GM21825 (cell line): Measurements from ENCODE around the gene KCTD2.
"Not testable (repeated sequence)": the region's sequence is repeated elsewhere in the genome, so short reads cannot be mapped to it uniquely, and the experiment has no call there.

Experiments used
- ATAC-seq: cut with Tn5 transposase; IDR thresholded peaks from one replicate; pipeline ENCODE4 v1.9.1; 2021; ENCODE audit warnings: mild to moderate bottlenecking, moderate library complexity; ENCODE audit not compliant: unreplicated experiment

Gene KCTD2

GRCh38 chr17:75049057-75049456 lies 2.0 kb downstream of the KCTD2 start:
- ATAC-seq: no peak

DNA sequence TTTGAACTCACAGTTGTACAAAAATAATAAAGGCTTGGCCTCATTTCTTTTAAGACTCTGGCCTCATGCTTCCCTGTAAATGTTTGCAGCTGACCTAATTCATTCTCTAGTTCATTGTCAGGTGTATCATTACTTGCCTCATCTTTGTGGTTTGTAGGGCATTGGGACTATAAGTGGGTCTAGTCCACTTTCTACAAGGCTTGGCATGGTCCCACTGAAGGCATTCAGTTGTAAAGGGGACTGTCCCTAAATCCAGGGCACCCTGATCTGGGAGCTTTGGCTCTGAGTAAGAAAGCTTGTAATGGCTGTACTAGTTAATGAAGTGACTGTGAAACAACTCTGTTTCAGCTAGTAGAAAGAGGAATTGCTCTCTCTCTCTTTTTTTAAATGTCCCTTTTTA lies 2.7 kb downstream of the KCTD2 start:
- no peak for ATAC-seq

DNA sequence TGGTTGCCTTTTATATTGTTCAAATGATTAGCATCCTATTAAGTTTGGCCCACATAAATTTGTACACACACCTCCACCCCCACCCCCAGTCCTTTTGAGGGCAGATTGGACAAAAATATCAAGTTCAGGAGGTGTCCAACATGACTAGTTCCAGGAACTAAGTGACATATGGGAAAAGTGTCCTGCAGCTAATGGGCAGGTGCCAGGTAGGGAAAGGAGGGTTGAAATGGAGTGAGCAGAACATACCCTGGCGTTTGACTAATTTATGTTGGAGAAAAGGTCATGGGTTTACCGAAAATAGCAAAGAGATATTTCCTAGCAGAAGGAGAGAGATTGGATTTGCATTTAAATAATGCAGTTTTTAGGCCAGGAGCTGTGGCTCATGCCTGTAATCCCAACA lies 4.9 kb downstream of the KCTD2 start:
- no peak for ATAC-seq

DNA sequence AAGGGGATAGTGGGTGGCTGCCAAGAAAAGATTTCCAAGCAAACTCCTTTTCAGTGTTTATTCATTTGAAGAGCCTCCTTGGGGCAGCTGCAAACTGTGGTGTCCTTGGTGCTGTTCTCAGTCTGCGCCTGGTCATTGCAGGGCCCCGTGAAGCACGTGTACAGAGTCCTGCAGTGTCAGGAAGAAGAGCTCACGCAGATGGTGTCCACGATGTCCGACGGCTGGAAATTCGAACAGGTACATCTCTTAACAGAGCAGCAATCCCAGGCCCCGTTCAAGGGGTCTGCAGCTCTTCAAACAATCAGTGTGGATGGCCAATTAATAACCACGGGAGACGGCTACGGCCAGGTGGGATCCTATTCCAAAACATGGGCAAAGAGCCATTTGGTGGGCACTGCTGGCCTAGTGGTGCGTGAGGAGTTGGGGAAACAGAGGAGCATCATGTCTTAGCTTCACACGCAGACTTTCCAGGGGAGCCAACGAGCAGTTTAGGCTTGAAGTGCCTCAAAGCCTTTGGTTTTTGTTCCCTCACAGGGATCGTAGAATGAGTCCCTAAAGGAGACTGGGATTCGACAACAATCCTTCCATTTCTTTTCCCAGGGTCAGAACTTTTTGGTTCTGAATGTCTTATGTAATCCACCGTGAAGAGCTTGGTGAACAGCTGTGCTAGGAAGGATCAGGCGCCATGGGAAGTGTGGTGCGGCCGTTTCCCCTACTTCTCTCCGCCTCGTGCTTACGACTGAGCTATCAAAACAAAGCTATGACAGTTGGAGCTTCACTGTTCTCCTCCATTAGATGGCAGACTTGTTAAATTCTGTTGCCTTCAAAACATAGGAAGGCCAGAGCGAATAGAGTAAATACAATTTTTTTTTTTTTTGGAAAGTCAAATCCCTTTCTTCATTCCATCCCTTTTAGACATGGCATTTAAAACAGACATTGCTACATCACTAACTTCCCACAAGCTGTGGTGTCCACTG lies 12.6 kb downstream of the KCTD2 start:
- no peak for ATAC-seq

DNA sequence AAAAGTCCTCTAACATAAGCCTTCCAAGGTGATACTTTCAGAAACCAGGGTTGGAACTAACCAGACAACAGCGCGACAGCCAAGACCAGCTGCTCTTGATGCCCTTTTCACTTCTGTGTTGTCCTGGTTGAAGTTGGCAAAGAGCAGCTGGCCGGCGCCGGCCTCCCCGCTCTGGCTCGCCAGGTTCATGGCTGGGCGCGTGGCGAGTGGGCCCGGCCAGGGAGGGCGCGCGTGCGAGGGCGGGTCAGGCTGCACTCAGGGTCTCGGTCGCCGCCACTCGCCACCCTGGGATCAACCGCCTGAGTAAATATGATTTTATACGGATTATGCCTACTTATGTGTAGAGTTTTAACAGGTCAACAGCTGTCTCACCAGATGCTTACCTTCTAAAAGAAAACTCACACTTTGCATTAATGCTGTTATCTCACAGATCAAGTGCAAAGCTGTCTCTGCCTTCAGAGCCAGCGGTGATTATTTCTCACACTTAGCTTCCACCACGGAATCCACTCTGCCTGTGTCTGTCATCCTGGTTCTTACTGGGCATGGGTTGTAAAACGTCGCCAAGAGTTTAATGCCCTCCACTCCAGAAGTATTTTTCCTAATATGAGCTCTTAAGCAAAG lies 13.5 kb downstream of the KCTD2 start:
- ATAC-seq: no peak

DNA sequence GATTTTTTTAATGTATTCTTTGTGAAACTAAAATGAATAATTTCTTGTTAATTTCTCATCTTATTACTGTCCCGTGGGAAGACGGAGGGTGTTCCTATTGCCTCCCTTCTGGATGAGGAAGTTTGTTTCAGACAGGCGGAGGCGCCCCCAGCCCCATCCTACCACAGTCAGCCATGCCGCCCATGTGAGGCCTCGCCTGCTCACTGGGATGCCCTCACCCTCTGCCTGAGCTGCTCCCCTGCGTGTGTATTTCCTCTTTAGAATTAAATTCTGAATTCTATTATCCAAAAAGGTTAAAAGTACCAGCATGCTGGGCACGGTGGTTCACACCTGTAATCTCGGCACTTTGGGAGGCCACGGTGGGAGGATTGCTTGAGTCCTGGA lies 14.0 kb downstream of the KCTD2 start:
- no peak for ATAC-seq

DNA sequence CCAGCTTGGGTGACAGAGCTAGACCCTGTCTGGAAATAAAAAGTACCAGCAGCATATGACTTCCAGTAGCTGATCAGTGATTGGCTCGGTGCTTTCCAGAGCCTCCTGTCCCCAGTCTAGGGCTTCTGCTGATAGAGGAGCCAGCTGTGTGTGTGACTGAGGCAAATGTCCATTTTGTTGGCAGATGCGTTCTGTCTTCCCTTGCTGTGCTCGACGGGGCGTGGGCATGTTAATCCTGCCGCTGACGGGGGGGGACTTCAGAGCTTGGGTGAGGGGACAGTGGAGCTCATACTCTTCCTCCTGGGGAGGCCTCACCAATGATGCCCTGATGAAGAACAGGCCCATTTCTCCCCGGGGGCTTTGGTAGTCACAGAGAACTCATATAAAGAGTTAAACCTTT lies 14.6 kb downstream of the KCTD2 start:
- ATAC-seq: no peak

DNA sequence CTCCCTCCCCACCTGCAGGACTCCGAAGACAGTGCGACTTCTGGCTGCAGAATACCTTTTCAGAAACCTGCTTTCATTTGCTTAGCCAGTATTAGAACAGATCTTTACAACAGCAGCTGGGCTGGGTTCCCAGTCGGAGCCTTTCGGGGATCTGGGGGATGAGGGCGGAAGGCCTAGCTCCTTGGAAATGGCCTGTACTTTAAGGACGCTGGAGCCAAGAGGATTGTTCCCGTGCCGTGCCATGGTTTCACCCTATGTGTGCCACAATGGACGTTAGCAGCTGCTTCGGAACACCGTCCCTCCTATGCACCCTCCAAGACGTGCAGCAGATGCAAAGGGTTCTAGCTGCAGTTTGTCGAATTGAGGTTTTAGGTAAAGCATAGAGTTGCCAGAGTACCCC lies 16.2 kb downstream of the KCTD2 start:
- ATAC-seq: no peak

DNA sequence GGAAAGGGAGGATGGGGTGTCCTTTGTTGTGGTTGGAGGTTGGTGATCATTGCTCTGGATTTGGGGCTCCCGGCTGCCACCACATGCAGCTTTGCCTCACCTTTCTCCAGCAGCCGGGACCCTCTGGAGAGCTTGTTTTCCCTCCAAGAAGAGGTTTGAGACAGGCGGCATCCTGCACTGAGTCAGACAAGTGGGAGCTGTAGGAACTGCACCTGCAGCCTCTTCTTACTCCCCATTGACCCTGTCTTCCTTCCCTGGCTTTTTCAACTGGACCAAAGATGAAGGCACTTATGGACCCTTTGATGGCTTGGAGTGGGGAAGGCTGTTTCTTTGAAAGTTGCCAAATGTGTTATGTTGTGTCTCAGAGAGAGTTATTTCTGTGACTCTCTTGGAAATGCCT lies 16.6 kb downstream of the KCTD2 start:
- ATAC-seq: no peak

DNA sequence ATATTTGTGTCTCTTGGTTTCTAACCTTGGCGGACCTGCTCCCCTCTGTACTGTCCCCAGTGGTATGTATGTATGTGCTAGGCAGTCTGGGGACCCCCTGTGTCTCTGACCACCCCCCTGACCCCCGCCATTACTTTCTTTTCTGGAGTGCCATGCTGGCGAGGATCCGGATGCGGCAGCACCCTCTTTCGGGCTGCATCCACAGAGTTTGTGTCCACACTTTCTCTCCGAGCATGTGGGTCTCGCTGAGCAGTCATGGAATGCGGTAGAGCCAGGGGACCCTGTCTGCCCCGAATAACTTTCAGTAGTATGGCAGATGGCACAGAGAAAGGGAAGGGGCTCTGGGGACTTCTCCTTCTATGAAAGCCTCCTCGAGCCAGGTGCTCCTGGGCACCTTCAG lies 17.0 kb downstream of the KCTD2 start:
- ATAC-seq: no peak

DNA sequence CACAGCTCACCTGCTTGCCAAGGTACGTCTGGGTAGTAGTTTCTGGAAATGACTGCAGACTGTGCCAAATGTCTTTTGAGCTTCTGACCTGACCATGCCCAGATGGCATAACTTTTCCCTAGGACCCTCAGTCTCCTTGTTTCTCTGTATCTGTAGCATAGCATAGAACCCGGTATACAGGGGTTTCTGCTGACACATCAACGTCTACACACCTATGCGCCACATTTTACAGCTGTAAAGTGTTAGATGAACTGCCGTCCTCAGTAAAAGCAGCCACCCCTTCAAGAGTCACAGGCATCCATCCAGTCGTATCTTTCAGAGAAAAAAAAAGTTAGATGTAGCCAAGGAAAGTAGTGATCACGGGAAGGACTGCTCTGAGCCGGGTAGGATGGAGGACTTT lies 17.4 kb downstream of the KCTD2 start:
- no peak for ATAC-seq

- ATAC-seq: no peak
Observed at GRCh38 chr17:75064867-75065561, 18.0 kb downstream of the KCTD2 start.

DNA sequence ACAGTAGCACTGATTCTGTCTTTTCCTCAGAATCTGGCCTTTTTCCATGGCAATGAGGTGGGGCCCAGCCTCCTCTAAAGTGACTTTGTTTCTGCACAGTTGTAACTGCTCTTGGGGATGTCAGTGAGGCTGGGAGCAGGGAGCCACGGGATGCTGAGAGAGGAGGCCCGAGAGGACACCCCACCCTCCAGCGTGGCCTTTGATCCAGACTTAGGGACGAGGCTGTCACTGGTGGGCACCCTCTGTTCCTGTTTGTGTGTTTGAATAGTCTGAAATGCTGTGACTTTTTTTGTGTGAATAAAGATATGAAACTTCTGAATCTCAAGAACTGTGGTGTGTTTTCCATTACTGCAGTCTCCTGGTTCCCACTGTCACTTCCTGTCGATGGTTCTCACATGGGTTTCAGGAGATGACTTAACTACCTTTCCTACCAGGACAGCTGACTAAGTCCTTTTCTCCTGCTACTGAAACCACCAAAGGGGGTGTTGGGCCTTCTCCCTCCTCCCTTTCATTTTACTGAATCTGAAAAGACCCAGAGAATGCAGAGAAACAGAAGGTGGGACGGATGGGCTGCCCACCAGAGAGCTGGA lies 18.6 kb downstream of the KCTD2 start:
- ATAC-seq: no peak

DNA sequence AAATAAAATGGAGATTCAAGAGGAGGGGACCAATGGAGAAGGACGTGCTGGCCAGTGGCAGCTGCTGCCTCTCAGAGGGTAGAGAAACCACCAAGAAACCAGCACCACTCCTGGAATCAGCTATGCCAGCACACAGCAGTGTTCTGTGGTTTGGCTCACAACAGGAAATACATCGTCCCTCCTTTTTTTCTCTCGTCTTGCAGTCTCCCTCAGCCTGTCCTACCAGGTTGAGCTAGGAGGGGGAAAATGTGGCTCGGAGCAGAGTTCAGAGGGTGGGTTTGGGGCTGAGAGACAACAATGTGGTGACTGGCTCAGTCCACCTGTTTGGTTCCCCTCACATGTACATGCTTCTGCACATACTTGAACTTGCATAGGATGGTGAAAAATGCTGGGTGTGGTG lies 20.8 kb downstream of the KCTD2 start:
- ATAC-seq: no peak

- ATAC-seq: no peak
Observed at GRCh38 chr17:75068750-75069149, 21.7 kb downstream of the KCTD2 start.

DNA sequence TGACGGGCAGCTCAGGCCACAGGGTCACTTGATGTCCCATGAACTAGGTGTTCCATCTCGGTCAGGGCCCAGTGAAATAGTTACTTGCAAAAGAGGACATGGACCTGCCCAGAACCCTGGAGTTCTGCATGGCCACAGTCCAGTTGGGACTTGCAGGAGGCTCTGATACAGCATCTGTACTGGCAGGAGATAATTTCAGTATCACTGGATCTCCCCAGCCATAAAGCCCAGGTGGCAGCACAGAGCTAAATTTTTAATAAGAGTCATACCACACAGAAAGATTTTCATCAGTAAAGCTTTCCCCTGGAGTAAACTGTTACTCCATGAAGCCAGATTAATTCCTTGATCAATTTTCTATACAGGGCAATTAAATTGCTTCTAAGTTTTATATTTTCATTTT lies 22.8 kb downstream of the KCTD2 start:
- no peak for ATAC-seq

GRCh38 chr17:75071478-75072271 lies 24.6 kb downstream of the KCTD2 start:
- ATAC-seq: not testable (repeated sequence)

DNA sequence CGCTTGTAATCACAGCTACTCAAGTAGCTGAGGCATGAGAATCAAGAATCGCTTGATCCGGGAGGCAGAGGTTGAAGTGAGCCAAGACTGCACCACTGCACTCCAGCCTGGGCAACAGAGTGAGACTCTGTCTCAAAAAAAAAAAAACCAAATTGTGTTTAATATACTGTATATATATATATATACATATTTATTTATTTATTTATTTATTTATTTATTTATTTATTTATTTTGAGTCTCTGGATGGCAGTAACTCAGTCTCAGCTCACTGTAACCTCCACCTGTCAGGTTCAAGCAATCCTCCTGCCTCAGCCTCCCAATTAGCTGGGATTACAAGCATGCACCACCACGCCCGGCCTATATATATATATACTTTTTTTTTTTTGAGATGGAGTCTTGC lies 25.9 kb downstream of the KCTD2 start:
- ATAC-seq: not testable (repeated sequence)

GRCh38 chr17:75073618-75074047 lies 26.6 kb downstream of the KCTD2 start:
- ATAC-seq: no peak

DNA sequence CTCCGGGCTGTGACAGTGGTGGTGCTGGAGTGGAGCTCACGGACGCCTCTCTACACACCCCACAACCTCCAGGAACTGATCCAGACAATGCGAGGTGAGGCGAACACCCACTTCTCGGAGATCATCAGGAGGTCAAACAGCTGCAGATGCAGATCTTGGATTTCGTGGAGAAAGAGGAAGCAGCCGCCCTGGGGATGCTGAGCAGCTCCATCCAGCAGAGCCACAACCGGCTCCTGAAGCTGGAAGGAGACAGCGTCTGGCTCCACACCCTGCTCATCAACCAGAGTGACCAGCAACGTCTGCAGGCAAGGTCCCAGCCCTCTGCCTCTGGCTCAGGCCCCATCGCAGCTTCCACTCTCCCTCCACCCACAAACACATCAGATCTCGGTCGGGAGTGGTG lies 27.5 kb downstream of the KCTD2 start:
- ATAC-seq: no peak
